ENCODE data around the gene TMEM62. TPM values are rescaled to one million over a fixed set of nuclear protein-coding genes. Genes with fewer than 3 reads are reported as not detected.

TMEM62 gene
- total RNA-seq, 1 donor from 2014 or later: 12.2 TPM

GRCh38 chr15:43208052-43209002 is 74.9 kb downstream of the TMEM62 start:
- no peaks in the 10 kb centered on the region for H3K9me3 ChIP-seq (replicated peaks)
- H3K4me1 ChIP-seq: peaks cover 6% of the 10 kb centered on the region
- intact Hi-C loops (cut with micrococcal nuclease): no loop called here
- peaks cover 39% of the 10 kb centered on the region for H3K27me3 ChIP-seq (ENCODE audit: low read depth)
- TF ChIP-seq CTCF (IDR thresholded peaks at IDR 0.05; ENCODE audit: borderline replicate concordance): no peak
- no peak for DNase-seq
- no peak overlapping the region for H3K27ac ChIP-seq (replicated peaks)
- H3K4me3 ChIP-seq: no peak overlapping the region
- no peaks in the 10 kb centered on the region for H3K36me3 ChIP-seq

- Histone ChIP-seq H3K27me3 (ENCODE audit: low read depth) (peaks cover 39% of the 10 kb centered on the region), H3K27ac (replicated peaks) (no peak overlapping the region), H3K4me1 (peaks cover 1% of the 10 kb centered on the region), H3K4me3 (no peak overlapping the region), H3K9me3 (replicated peaks) (no peaks in the 10 kb centered on the region), H3K36me3 (no peaks in the 10 kb centered on the region)
- intact Hi-C loops (cut with micrococcal nuclease): no loop called here
- no peak for DNase-seq
- TF ChIP-seq CTCF (IDR thresholded peaks at IDR 0.05; ENCODE audit: borderline replicate concordance): peak; percentile 30
Observed at GRCh38 chr15:43209059-43209824, 75.9 kb downstream of the TMEM62 start.

- peaks cover 9% of the 10 kb centered on the region for H3K4me1 ChIP-seq
- no peak overlapping the region for H3K4me3 ChIP-seq
- H3K36me3 ChIP-seq: no peaks in the 10 kb centered on the region
- no peak overlapping the region for H3K27ac ChIP-seq (replicated peaks)
- no peak for DNase-seq
- intact Hi-C loops (cut with micrococcal nuclease): no loop called here
- H3K27me3 ChIP-seq (ENCODE audit: low read depth): peaks cover 39% of the 10 kb centered on the region
- no peak for TF ChIP-seq CTCF (IDR thresholded peaks at IDR 0.05; ENCODE audit: borderline replicate concordance)
- no peaks in the 10 kb centered on the region for H3K9me3 ChIP-seq (replicated peaks)
Observed at GRCh38 chr15:43210172-43210745, 76.9 kb downstream of the TMEM62 start.

- Histone ChIP-seq H3K27me3 (ENCODE audit: low read depth) (peaks cover 39% of the 10 kb centered on the region), H3K9me3 (replicated peaks) (no peaks in the 10 kb centered on the region), H3K36me3 (no peaks in the 10 kb centered on the region), H3K27ac (replicated peaks) (no peak overlapping the region), H3K4me1 (peaks cover 9% of the 10 kb centered on the region), H3K4me3 (no peak overlapping the region)
- TF ChIP-seq CTCF (IDR thresholded peaks at IDR 0.05; ENCODE audit: borderline replicate concordance): no peak
- no peak for DNase-seq
- intact Hi-C loops (cut with micrococcal nuclease): no loop called here
Observed at GRCh38 chr15:43210807-43211206, 77.4 kb downstream of the TMEM62 start.

GRCh38 chr15:43211224-43211735 is 77.9 kb downstream of the TMEM62 start:
- H3K36me3 ChIP-seq: no peaks in the 10 kb centered on the region
- H3K27me3 ChIP-seq (ENCODE audit: low read depth): peaks cover 39% of the 10 kb centered on the region
- H3K27ac ChIP-seq (replicated peaks): no peak overlapping the region
- intact Hi-C loops (cut with micrococcal nuclease): no loop called here
- DNase-seq: no peak
- no peak overlapping the region for H3K4me3 ChIP-seq
- no peak for TF ChIP-seq CTCF (IDR thresholded peaks at IDR 0.05; ENCODE audit: borderline replicate concordance)
- peaks cover 9% of the 10 kb centered on the region for H3K4me1 ChIP-seq
- H3K9me3 ChIP-seq (replicated peaks): no peaks in the 10 kb centered on the region

Measured in left ventricle myocardium inferior (tissue), 1 donor.